HCT116 (cell line): ENCODE results near the gene MYPN.

Source experiments
- ATF3 ChIP-seq: IDR thresholded peaks from 2 replicates; pipeline ENCODE4 v1.6.1; 2012
- CBX3 ChIP-seq: IDR thresholded peaks from 2 replicates; pipeline ENCODE4 v1.6.1; 2012; ENCODE audit warnings: low read depth
- CTCF ChIP-seq, 3 experiments: fragments of 200-600 bp in 1 of 3; sonication (generic) in 1 of 3; IDR thresholded peaks in 2 of 3; conservative IDR thresholded peaks in 1 of 3; 2 replicates each; pipeline ENCODE4 v1.5.1; 2012 to 2017; ENCODE audit warnings: low read depth in 2 of 3, low read length in 2 of 3, antibody characterized with exemption in 1 of 3, borderline replicate concordance in 1 of 3, control low read depth in 1 of 3, mild to moderate bottlenecking in 1 of 3, mixed read lengths in 1 of 3, mixed run types in 1 of 3, moderate library complexity in 1 of 3; ENCODE audit not compliant: insufficient read depth in 1 of 3
- MAX ChIP-seq: IDR thresholded peaks from 2 replicates; pipeline ENCODE4 v1.6.1; 2012
- POLR2A ChIP-seq: IDR thresholded peaks from 2 replicates; pipeline ENCODE4 v1.7.0; 2011; ENCODE audit warnings: borderline replicate concordance; ENCODE audit not compliant: insufficient read depth, insufficient read length; ENCODE audit errors: extremely low read depth
- ZBTB33 ChIP-seq: IDR thresholded peaks from 2 replicates; pipeline ENCODE4 v1.6.1; 2011; ENCODE audit warnings: mild to moderate bottlenecking, low read length, moderate library complexity; ENCODE audit not compliant: insufficient replicate concordance; ENCODE audit errors: extremely low read depth

GRCh38 chr10:68099736-68100135, 9.6 kb upstream of the MYPN start:
- TF ChIP-seq ATF3 (no peak), CTCF (IDR thresholded peaks at IDR 0.05 in 2 of 3, conservative IDR thresholded peaks at IDR 0.05 in 1 of 3; ENCODE audit: borderline replicate concordance in 1 of 3, insufficient read depth in 1 of 3, low read depth in 2 of 3, low read length in 2 of 3) (no peak), POLR2A (no peak), CBX3 (no peak), ZBTB33 (no peak), MAX (0 out of 2 replicates have a peak, but pooled peaks have one; percentile 21)
